Thoracic aorta (tissue), 2 donors: ENCODE measurements around the gene GRIA3. TPM values are rescaled to one million over a fixed set of nuclear protein-coding genes. Genes with fewer than 3 reads are reported as not detected.
"Not testable (repeated sequence)": the region's sequence is repeated elsewhere in the genome, so short reads cannot be mapped to it uniquely, and the experiment has no call there.

Experiments
- ATAC-seq: fragments of 150-250 bp; one replicate; pipeline ENCODE4 v1.8.0; 2017; ENCODE audit warnings: low read depth; ENCODE audit not compliant: insufficient number of reproducible peaks, low FRiP score
- DNase-seq: peaks from one replicate; pipeline ENCODE4 v3.0.0-alpha.2; 2020; ENCODE audit warnings: low spot score
- H3K27ac ChIP-seq, 2 donors: fragments of 200-600 bp; sonication (generic); 1 replicate in 1 of 2; 2 replicates in 1 of 2; pipeline ENCODE4 v1.5.1; 2016; ENCODE audit warnings: mild to moderate bottlenecking in 2 of 2, moderate library complexity in 2 of 2
- H3K27me3 ChIP-seq: fragments of 200-600 bp; sonication (generic); replicated peaks from 2 replicates; pipeline ENCODE4 v1.6.0; 2016; ENCODE audit warnings: mild to moderate bottlenecking; ENCODE audit not compliant: insufficient read depth
- H3K36me3 ChIP-seq: fragments of 200-600 bp; sonication (generic); one replicate; pipeline ENCODE4 v1.5.1; 2016
- H3K4me1 ChIP-seq, 2 donors: fragments of 200-600 bp; sonication (generic); 1 replicate in 1 of 2; 2 replicates in 1 of 2; pipeline versions ENCODE4 v1.5.1 to v1.6.0; 2016; ENCODE audit warnings: low read depth in 2 of 2, mild to moderate bottlenecking in 1 of 2; ENCODE audit not compliant: control insufficient read depth in 1 of 2
- H3K4me3 ChIP-seq: fragments of 200-600 bp; sonication (generic); 2 replicates; pipeline ENCODE4 v1.5.1; 2016; ENCODE audit warnings: mild to moderate bottlenecking
- H3K9me3 ChIP-seq: fragments of 200-600 bp; sonication (generic); 2 replicates; pipeline ENCODE4 v1.5.1; 2016
- CTCF ChIP-seq: fragments of 200-600 bp; sonication (generic); IDR thresholded peaks from one replicate; pipeline ENCODE4 v1.5.1; 2019; ENCODE audit warnings: antibody characterized with exemption
- total RNA-seq, 2 donors: library from RNA; depleted of rRNA; stranded (reverse); fragments of >200 nt; gene quantifications; one replicate each; pipeline versions ENCODE4 v1.1.0 to v1.2.3, GENCODE V29; 2016

The GRIA3 gene
- total RNA-seq, 2 donors from 2014 or later, result 6.0 to 7.9 TPM

GRCh38 chrX:123425904-123426303, 241.8 kb downstream of the GRIA3 start:
- no peak overlapping the region for H3K27ac ChIP-seq
- peaks cover 0 to 7% of the 10 kb centered on the region in 2 donors for H3K4me1 ChIP-seq
- no peaks in the 10 kb centered on the region for H3K9me3 ChIP-seq
- H3K36me3 ChIP-seq, result no peaks in the 10 kb centered on the region
- H3K4me3 ChIP-seq, result no peak overlapping the region
- DNase-seq, result peak; percentile 7
- TF ChIP-seq CTCF, result no peak
- ATAC-seq, result peak; percentile 69
- no peaks in the 10 kb centered on the region for H3K27me3 ChIP-seq

- Histone ChIP-seq H3K36me3 (no peaks in the 10 kb centered on the region), H3K4me3 (no peak overlapping the region), H3K27ac (no peak overlapping the region), H3K27me3 (no peaks in the 10 kb centered on the region), H3K4me1 (no peaks in the 10 kb centered on the region), H3K9me3 (no peaks in the 10 kb centered on the region)
- DNase-seq, result no peak
- TF ChIP-seq CTCF, result no peak
- no peak for ATAC-seq
Observed at GRCh38 chrX:123432361-123433150, 248.5 kb downstream of the GRIA3 start.

- no peaks in the 10 kb centered on the region for H3K27me3 ChIP-seq
- H3K4me3 ChIP-seq, result no peak overlapping the region
- no peak for TF ChIP-seq CTCF
- ATAC-seq (no peak), DNase-seq (no peak)
- no peaks in the 10 kb centered on the region for H3K9me3 ChIP-seq
- no peaks in the 10 kb centered on the region for H3K36me3 ChIP-seq
- peaks cover 0 to 6% of the 10 kb centered on the region in 2 donors for H3K4me1 ChIP-seq
- H3K27ac ChIP-seq, result no peak overlapping the region
Observed at GRCh38 chrX:123436512-123437136, 252.5 kb downstream of the GRIA3 start.

GRCh38 chrX:123439926-123440325, 255.8 kb downstream of the GRIA3 start:
- not testable (repeated sequence) for DNase-seq, ATAC-seq, H3K27ac ChIP-seq, H3K9me3 ChIP-seq, H3K27me3 ChIP-seq, H3K4me3 ChIP-seq, H3K36me3 ChIP-seq, H3K4me1 ChIP-seq

- DNase-seq, result no peak
- H3K9me3 ChIP-seq, result no peaks in the 10 kb centered on the region
- H3K4me3 ChIP-seq, result no peak overlapping the region
- no peak for TF ChIP-seq CTCF
- H3K36me3 ChIP-seq, result no peaks in the 10 kb centered on the region
- H3K27me3 ChIP-seq, result no peaks in the 10 kb centered on the region
- peaks cover 0 to 8% of the 10 kb centered on the region in 2 donors for H3K4me1 ChIP-seq
- no peak overlapping the region for H3K27ac ChIP-seq
- ATAC-seq, result no peak
Observed at GRCh38 chrX:123442764-123443163, 258.7 kb downstream of the GRIA3 start.
